ENCODE results near the gene GIPC3. TPM values are rescaled to one million over a fixed set of nuclear protein-coding genes. Genes with fewer than 3 reads are reported as not detected.

GIPC3 gene
- total and polyA plus RNA-seq, 2 of the 8 experiments (the other 6 are each of a cell fraction or from before 2014, with no cell fraction given): 1.0 to 1.2 TPM

GRCh38 chr19:3599776-3600187 lies 14.5 kb downstream of the GIPC3 start:
- no peak overlapping the region for H2AK5ac ChIP-seq (ENCODE audit: low read depth, low read length)
- H3K79me2 ChIP-seq (ENCODE audit: control insufficient read depth in 1 of 2, insufficient read depth in 2 of 2, low read length in 2 of 2): no peaks in the 10 kb centered on the region
- no peaks in the 10 kb centered on the region for H3K36me3 ChIP-seq (ENCODE audit: control insufficient read depth in 2 of 4, insufficient read depth in 4 of 4, low read length in 3 of 4)
- no peak overlapping the region for H3K18ac ChIP-seq (ENCODE audit: extremely low read depth, low read length)
- H2BK120ac ChIP-seq (replicated peaks; ENCODE audit: low read depth, low read length): no peak overlapping the region
- no peak overlapping the region for H3K23ac ChIP-seq (ENCODE audit: insufficient read length)
- H4K91ac ChIP-seq (replicated peaks; ENCODE audit: insufficient read length, low read length): no peak overlapping the region
- H2BK12ac ChIP-seq (ENCODE audit: low read depth, low read length): no peak overlapping the region
- H2BK15ac ChIP-seq (ENCODE audit: low read length): no peak overlapping the region
- no peak overlapping the region for H2AFZ ChIP-seq (ENCODE audit: low read length)
- CTCF ChIA-PET (ENCODE audit: partially characterized antibody): interaction anchor here (0.9 to 3.5 kb wide), 7 partner anchors 9 to 252 kb away, joined by 3 to 21 read pairs (median 6); partner anchors contain the start of gene GIPC3
- no peak overlapping the region for H4K5ac ChIP-seq (ENCODE audit: insufficient read length, low read depth, low read length)
- no peak overlapping the region for H3K4me3 ChIP-seq (ENCODE audit: extremely low read depth in 1 of 4, insufficient read depth in 2 of 4, low read depth in 3 of 4, low read length in 4 of 4)
- H3K9me3 ChIP-seq (ENCODE audit: insufficient read depth in 2 of 2, low read depth in 1 of 2, low read length in 1 of 2): no peaks in the 10 kb centered on the region
- TF ChIP-seq EGR1 (IDR thresholded peaks at IDR 0.05; ENCODE audit: borderline replicate concordance, low read depth, low read length) (peak; percentile 71; the same call in 1 of the 2 replicates), RAD21 (IDR thresholded peaks at IDR 0.05 in 1 of 2, conservative IDR thresholded peaks at IDR 0.05 in 1 of 2; ENCODE audit: low read depth in 2 of 2, low read length in 2 of 2) (peak; percentile 42 to 65), RFX5 (IDR thresholded peaks at IDR 0.05; ENCODE audit: borderline replicate concordance, low read depth, low read length) (no peak), CTCF (IDR thresholded peaks at IDR 0.05; ENCODE audit: control extremely low read depth in 1 of 3, insufficient read depth in 1 of 3, low read depth in 1 of 3, low read length in 3 of 3) (peak; percentile 55 to 78 (median 69)), GTF2F1 (IDR thresholded peaks at IDR 0.05; ENCODE audit: borderline replicate concordance, low read depth, low read length) (no peak)
- H2BK5ac ChIP-seq (ENCODE audit: low read depth, low read length): no peak overlapping the region
- H3K79me1 ChIP-seq (ENCODE audit: low read depth, low read length): no peaks in the 10 kb centered on the region
- no peak overlapping the region for H3K27ac ChIP-seq (ENCODE audit: low read depth, low read length)
- POLR2A ChIA-PET (ENCODE audit: partially characterized antibody): interaction anchor here (0.7 to 1.6 kb wide), 3 partner anchors 8 to 28 kb away, joined by 3 to 4 read pairs (median 4); no protein-coding TSS in a partner anchor
- peak overlapping the region; percentile 71 for H4K8ac ChIP-seq (ENCODE audit: extremely low read depth, insufficient read depth, low read length)
- FAIRE-seq (no peak), DNase-seq (ENCODE audit: low read depth in 1 of 2, low spot score in 2 of 2) (peak in 1 of 2 experiments; percentile 74)
- no peak overlapping the region for H3K9ac ChIP-seq (replicated peaks in 1 of 4; ENCODE audit: extremely low read depth in 1 of 4, low read depth in 3 of 4, low read length in 3 of 4)
- no peak overlapping the region for H3K4me2 ChIP-seq (ENCODE audit: insufficient read depth in 1 of 2, low read depth in 2 of 2, low read length in 2 of 2)
- no peaks in the 10 kb centered on the region for H3K4me1 ChIP-seq (replicated peaks in 1 of 4; ENCODE audit: control insufficient read depth in 3 of 4, insufficient read depth in 4 of 4, low read length in 3 of 4)
- 83% methylated on average over 26 of the region's 28 CpGs; no CpG with 5 or more reads in 1 of the 2 experiments for WGBS, 2 experiments (ENCODE audit: extremely low coverage in 1 of 2, insufficient coverage in 1 of 2, insufficient read length in 1 of 2, insufficient replicate concordance in 2 of 2, low coverage in 1 of 2, low lambda C conversion rate in 2 of 2, missing lambda C conversion rate in 1 of 2)
- H2BK20ac ChIP-seq (ENCODE audit: low read length): no peak overlapping the region
- peaks cover 0 to under 1% (median 0%) of the 10 kb centered on the region in 4 experiments; a peak in 2 of 7 replicates for H3K27me3 ChIP-seq (replicated peaks in 1 of 4; ENCODE audit: control insufficient read depth in 3 of 4, extremely low read depth in 1 of 4, insufficient read depth in 3 of 4, low read length in 3 of 4)
- no peaks in the 10 kb centered on the region for H3K23me2 ChIP-seq (ENCODE audit: low read depth, low read length)
- H3K56ac ChIP-seq (replicated peaks; ENCODE audit: insufficient read length, low read depth, low read length): no peak overlapping the region
- H4K20me1 ChIP-seq (replicated peaks in 1 of 2; ENCODE audit: control insufficient read depth in 1 of 2, insufficient read depth in 2 of 2, low read length in 2 of 2): no peaks in the 10 kb centered on the region
- H3K4ac ChIP-seq (replicated peaks; ENCODE audit: insufficient read length, low read depth, low read length): no peak overlapping the region
- no peak overlapping the region for H3K14ac ChIP-seq (ENCODE audit: insufficient read length)
